Gastrocnemius medialis (tissue), 4 donors: ENCODE results near the gene SETD5. TPM values are rescaled to one million over a fixed set of nuclear protein-coding genes. Genes with fewer than 3 reads are reported as not detected.

Source experiments
- ATAC-seq, 2 donors: fragments of 150-250 bp; one replicate each; pipeline ENCODE4 v1.9.1; 2016
- DNase-seq, 2 donors: peaks; one replicate each; pipeline ENCODE4 v3.0.0-alpha.2; 2019
- H3K27ac ChIP-seq, 4 donors: fragments of 200-600 bp; sonication (generic); 1 replicate in 1 of 4; 2 replicates in 3 of 4; pipeline ENCODE4 v1.5.1; 2016 to 2018; ENCODE audit warnings: mild to moderate bottlenecking in 2 of 4, moderate library complexity in 1 of 4
- H3K27me3 ChIP-seq, 3 donors: fragments of 200-600 bp; sonication (generic) in 2 of 3; 1 replicate in 1 of 3; 2 replicates in 2 of 3; pipeline versions ENCODE4 v1.5.1 to v1.6.0; 2016 to 2019; ENCODE audit warnings: mild to moderate bottlenecking in 1 of 3, moderate library complexity in 1 of 3
- H3K36me3 ChIP-seq, 2 donors: fragments of 200-600 bp; sonication (generic) in 1 of 2; one replicate each; pipeline ENCODE4 v1.5.1; 2017 to 2018
- H3K4me1 ChIP-seq, 2 donors: fragments of 200-600 bp; sonication (generic) in 1 of 2; one replicate each; pipeline ENCODE4 v1.5.1; 2016 to 2017; ENCODE audit warnings: mild to moderate bottlenecking in 2 of 2
- H3K4me3 ChIP-seq, 4 donors: fragments of 200-600 bp; sonication (generic) in 3 of 4; 1 replicate in 1 of 4; 2 replicates in 3 of 4; pipeline ENCODE4 v1.5.1; 2016 to 2019; ENCODE audit warnings: mild to moderate bottlenecking in 2 of 4
- H3K9me3 ChIP-seq, 3 donors: fragments of 200-600 bp; sonication (generic) in 2 of 3; 1 replicate in 1 of 3; 2 replicates in 2 of 3; pipeline ENCODE4 v1.5.1; 2016 to 2019
- POLR2A ChIP-seq, 2 donors: fragments of 450-650 bp; IDR thresholded peaks; one replicate each; pipeline ENCODE4 v1.6.1; 2017; ENCODE audit warnings: antibody characterized with exemption in 2 of 2, mild to moderate bottlenecking in 2 of 2, moderate library complexity in 2 of 2
- in situ Hi-C, 4 donors: fragments of 200-750 bp; cut with MboI; loops; one replicate each; pipeline versions ENCODE4 v1.15.0 to v1.8.0; 2017; ENCODE audit warnings: low sequenced_read_pairs in 4 of 4
- intact Hi-C: fragments of 100-400 bp; cut with DNase I; formaldehyde crosslinking; loops from one replicate; pipeline ENCODE4 v1.15.1; 2023; ENCODE audit warnings: low total_unique reads
- total RNA-seq, 4 donors: library from RNA; depleted of rRNA; stranded (reverse); fragments of >200 nt; gene quantifications; one replicate each; pipeline versions ENCODE4 v1.1.0 to v1.2.3, GENCODE V29; 2016
- TF ChIP-seq, protein P1 (sequence below), 5 experiments: fragments of 450-650 bp in 3 of 5; fragments of 200-600 bp in 2 of 5; sonication (generic) in 2 of 5; IDR thresholded peaks in 4 of 5; conservative IDR thresholded peaks in 1 of 5; 1 replicate in 4 of 5; 2 replicates in 1 of 5; pipeline ENCODE4 v1.5.1; 2016 to 2019; ENCODE audit warnings: antibody characterized with exemption in 5 of 5, mild to moderate bottlenecking in 3 of 5, moderate library complexity in 3 of 5

SETD5 gene
- total RNA-seq, 4 donors from 2014 or later = 28.9 to 43.3 (median 41.0) TPM

DNA sequence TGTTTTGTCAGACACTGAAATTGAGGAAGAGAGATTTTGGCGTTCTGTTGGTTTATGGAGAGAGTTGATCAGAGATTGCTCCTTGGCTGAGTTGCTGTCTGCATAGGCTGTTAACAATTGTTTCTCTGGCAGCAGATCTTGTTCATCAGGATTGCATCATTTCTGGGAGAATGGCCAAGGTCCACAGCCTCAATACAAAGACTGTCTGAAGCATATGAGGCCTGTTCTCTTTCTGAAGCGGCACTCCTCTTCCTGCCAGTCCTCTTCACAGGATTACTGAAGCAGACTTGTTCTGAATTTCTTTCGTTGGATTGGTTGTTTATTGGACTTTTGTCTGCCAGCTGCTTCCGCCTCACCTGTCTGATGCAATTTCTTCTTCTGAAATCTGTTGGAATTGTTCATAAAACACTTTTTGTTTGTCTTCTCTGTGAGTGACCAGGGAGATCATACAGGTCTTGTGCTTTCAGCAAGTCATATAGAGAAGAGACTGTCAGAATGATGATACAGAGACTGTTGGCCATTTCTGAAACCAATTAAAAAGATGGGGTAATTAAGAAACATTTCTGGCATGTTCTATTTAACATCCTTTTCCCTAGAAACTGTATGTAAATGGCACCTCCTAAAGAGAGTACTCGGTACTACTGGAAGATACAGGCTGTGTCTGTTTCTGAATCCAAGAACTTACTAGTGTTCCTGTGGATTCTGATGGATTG is 25.5 kb downstream of the SETD5 start:
- Histone ChIP-seq H3K4me3 (peak overlapping the region in 1 of 4 donors; percentile 6), H3K27ac (peak overlapping the region; percentile 82 to 86 (median 84)), H3K4me1 (peaks cover 49 to 54% of the 10 kb centered on the region in 2 donors), H3K9me3 (no peaks in the 10 kb centered on the region), H3K36me3 (peaks cover 0 to 17% of the 10 kb centered on the region in 2 donors), H3K27me3 (no peaks in the 10 kb centered on the region)
- ATAC-seq (peak; percentile 98 to 99), DNase-seq (peak; percentile 82 to 85)
- intact Hi-C loops (loop anchor here (1.0 to 2.0 kb wide), 3 partner anchors 27 to 70 kb away; partner anchors contain the start of gene THUMPD3), in situ Hi-C loops (no loop called here)
- TF ChIP-seq POLR2A (IDR thresholded peaks at IDR 0.05) = no peak
- TF ChIP-seq, protein P1, sequence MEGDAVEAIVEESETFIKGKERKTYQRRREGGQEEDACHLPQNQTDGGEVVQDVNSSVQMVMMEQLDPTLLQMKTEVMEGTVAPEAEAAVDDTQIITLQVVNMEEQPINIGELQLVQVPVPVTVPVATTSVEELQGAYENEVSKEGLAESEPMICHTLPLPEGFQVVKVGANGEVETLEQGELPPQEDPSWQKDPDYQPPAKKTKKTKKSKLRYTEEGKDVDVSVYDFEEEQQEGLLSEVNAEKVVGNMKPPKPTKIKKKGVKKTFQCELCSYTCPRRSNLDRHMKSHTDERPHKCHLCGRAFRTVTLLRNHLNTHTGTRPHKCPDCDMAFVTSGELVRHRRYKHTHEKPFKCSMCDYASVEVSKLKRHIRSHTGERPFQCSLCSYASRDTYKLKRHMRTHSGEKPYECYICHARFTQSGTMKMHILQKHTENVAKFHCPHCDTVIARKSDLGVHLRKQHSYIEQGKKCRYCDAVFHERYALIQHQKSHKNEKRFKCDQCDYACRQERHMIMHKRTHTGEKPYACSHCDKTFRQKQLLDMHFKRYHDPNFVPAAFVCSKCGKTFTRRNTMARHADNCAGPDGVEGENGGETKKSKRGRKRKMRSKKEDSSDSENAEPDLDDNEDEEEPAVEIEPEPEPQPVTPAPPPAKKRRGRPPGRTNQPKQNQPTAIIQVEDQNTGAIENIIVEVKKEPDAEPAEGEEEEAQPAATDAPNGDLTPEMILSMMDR (IDR thresholded peaks at IDR 0.05 in 4 of 5, conservative IDR thresholded peaks at IDR 0.05 in 1 of 5) = peak; percentile 31 to 72 (median 53)

DNA sequence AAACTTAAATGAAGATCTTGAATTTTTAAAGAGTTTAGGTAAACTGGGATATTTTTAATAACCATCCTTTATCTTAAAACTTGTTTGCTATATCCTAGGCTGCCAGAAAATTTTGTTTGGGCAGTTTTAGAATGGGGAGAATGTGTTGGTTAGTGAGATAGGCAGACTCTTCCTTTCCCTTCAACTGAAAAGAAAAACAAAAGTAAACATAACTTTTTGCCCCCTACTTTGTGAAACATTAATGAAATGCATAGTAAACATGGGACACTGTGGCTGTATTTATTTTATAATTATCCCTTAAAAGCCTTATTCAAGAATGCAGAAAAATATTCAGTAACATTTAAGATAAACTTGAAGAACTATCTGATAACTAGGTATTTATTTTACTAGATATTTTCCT is 31.0 kb downstream of the SETD5 start:
- no peaks in the 10 kb centered on the region for H3K27me3 ChIP-seq
- no peaks in the 10 kb centered on the region for H3K9me3 ChIP-seq
- H3K4me1 ChIP-seq = peaks cover 12 to 16% of the 10 kb centered on the region in 2 donors
- in situ Hi-C loops = loop anchor here in 1 of 4 donors (5.0 kb wide), 1 partner anchor 66 kb away; the partner anchor contains the start of gene THUMPD3
- H3K27ac ChIP-seq = no peak overlapping the region
- ATAC-seq = no peak
- intact Hi-C loops = loop anchor here (5.0 kb wide), 1 partner anchor 44 kb away; no protein-coding TSS in a partner anchor
- no peak overlapping the region for H3K4me3 ChIP-seq
- TF ChIP-seq POLR2A (IDR thresholded peaks at IDR 0.05) = no peak
- TF ChIP-seq, protein P1 (IDR thresholded peaks at IDR 0.05 in 4 of 5, conservative IDR thresholded peaks at IDR 0.05 in 1 of 5) = no peak
- H3K36me3 ChIP-seq = peaks cover 4 to 72% of the 10 kb centered on the region in 2 donors
- DNase-seq = no peak

DNA sequence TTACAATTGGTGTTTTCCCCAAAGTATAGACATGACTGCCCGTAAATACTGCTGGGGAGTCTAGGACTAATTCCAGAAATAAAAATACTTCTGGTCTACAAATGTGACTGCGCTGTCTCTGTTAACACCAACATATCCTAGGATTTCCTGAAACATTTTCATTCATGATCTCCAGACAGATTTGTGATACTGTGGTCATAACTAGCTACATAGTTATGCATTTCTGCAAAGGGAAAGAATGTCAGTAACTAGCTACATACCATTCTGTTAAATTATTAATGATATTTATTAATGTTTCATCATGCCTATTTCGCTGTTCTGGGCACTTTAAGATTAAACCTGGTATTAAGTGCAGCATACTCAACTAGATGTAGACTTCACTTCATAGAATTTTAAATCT is 33.3 kb downstream of the SETD5 start:
- in situ Hi-C loops (loop anchor here in 2 of 4 donors (10.0 kb wide), 2 partner anchors 46 to 76 kb away; no protein-coding TSS in a partner anchor), intact Hi-C loops (no loop called here)
- ATAC-seq = no peak
- H3K27me3 ChIP-seq = no peaks in the 10 kb centered on the region
- no peak overlapping the region for H3K27ac ChIP-seq
- H3K4me3 ChIP-seq = no peak overlapping the region
- no peaks in the 10 kb centered on the region for H3K9me3 ChIP-seq
- TF ChIP-seq, protein P1 (IDR thresholded peaks at IDR 0.05 in 4 of 5, conservative IDR thresholded peaks at IDR 0.05 in 1 of 5) = no peak
- TF ChIP-seq POLR2A (IDR thresholded peaks at IDR 0.05) = no peak
- H3K4me1 ChIP-seq = peaks cover 0 to 2% of the 10 kb centered on the region in 2 donors
- no peak for DNase-seq
- H3K36me3 ChIP-seq = peaks cover 10 to 95% of the 10 kb centered on the region in 2 donors

DNA sequence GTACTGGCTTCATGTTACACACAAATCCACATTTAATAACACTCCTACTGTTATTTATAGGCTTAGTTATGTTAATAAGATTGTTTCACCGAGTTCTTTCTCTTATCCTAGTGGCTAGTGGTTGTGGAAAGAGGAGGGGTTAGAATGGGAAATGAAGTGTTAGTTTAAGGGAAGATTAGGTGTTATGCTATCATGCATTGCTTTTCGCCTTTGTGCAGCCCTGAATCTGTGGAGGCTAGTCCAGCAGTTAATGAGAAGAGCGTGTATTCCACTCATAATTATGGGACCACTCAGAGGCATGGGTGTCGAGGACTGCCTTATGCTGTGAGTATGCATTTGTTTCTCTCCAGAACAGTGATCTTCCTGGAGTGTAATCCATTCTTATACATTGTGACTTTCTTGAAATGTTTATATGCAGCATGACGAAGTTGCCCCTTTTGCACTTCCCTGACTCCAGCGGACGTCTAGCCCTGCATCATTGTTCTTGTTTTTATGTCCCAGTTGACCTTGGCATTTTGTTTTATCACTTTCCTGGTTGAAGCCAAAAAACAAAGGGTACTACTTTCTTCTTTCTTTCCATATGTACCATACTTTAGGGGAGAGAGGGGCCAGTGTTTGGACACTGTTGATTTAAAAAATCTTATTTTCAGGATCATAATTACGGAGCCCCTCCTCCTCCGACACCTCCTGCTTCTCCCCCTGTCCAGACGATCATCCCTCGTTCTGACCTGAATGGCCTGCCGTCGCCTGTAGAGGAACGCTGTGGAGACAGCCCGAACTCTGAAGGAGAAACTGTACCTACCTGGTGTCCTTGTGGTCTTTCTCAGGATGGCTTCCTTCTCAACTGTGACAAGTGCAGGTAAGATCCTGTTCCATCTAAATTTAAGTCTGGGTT is 36.5 kb downstream of the SETD5 start:
- in situ Hi-C loops = loop anchor here in 2 of 4 donors (10.0 kb wide), 2 partner anchors 49 to 79 kb away; no protein-coding TSS in a partner anchor
- peaks cover 13 to 99% of the 10 kb centered on the region in 2 donors for H3K36me3 ChIP-seq
- DNase-seq = no peak
- TF ChIP-seq POLR2A (IDR thresholded peaks at IDR 0.05) = no peak
- TF ChIP-seq, protein P1 (IDR thresholded peaks at IDR 0.05 in 4 of 5, conservative IDR thresholded peaks at IDR 0.05 in 1 of 5) = no peak
- no peaks in the 10 kb centered on the region for H3K27me3 ChIP-seq
- ATAC-seq = no peak
- H3K27ac ChIP-seq = no peak overlapping the region
- H3K4me1 ChIP-seq = peaks cover 0 to 3% of the 10 kb centered on the region in 2 donors
- no peak overlapping the region for H3K4me3 ChIP-seq
- no peaks in the 10 kb centered on the region for H3K9me3 ChIP-seq
- intact Hi-C loops = no loop called here
